ENCODE results near the gene ZNF273. TPM values are rescaled to one million over a fixed set of nuclear protein-coding genes. Genes with fewer than 3 reads are reported as not detected.
"Not testable (repeated sequence)": the region's sequence is repeated elsewhere in the genome, so short reads cannot be mapped to it uniquely, and the experiment has no call there.

Gene ZNF273
- total and polyA plus RNA-seq, 10 donors, result 2.4 to 10.4 (median 6.1) TPM

GRCh38 chr7:64934478-64934877 is 31.4 kb downstream of the ZNF273 start:
- TF ChIP-seq, protein P1, sequence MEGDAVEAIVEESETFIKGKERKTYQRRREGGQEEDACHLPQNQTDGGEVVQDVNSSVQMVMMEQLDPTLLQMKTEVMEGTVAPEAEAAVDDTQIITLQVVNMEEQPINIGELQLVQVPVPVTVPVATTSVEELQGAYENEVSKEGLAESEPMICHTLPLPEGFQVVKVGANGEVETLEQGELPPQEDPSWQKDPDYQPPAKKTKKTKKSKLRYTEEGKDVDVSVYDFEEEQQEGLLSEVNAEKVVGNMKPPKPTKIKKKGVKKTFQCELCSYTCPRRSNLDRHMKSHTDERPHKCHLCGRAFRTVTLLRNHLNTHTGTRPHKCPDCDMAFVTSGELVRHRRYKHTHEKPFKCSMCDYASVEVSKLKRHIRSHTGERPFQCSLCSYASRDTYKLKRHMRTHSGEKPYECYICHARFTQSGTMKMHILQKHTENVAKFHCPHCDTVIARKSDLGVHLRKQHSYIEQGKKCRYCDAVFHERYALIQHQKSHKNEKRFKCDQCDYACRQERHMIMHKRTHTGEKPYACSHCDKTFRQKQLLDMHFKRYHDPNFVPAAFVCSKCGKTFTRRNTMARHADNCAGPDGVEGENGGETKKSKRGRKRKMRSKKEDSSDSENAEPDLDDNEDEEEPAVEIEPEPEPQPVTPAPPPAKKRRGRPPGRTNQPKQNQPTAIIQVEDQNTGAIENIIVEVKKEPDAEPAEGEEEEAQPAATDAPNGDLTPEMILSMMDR (IDR thresholded peaks at IDR 0.05 in 8 of 11, conservative IDR thresholded peaks at IDR 0.05 in 3 of 11), result no peak
- no peak for TF ChIP-seq POLR2AphosphoS5 (IDR thresholded peaks at IDR 0.05)
- TF ChIP-seq POLR2A (IDR thresholded peaks at IDR 0.05), result no peak
- intact Hi-C loops (cut with DNase I; ENCODE audit: low total_unique reads), result no loop called here
- H3K36me3 ChIP-seq, result peaks cover 0 to 10% (median 0%) of the 10 kb centered on the region in 6 donors
- H3K27ac ChIP-seq, result no peak overlapping the region
- no peak for DNase-seq
- H3K4me3 ChIP-seq, result no peak overlapping the region
- no peaks in the 10 kb centered on the region for H3K4me1 ChIP-seq
- no peaks in the 10 kb centered on the region for H3K27me3 ChIP-seq (replicated peaks in 1 of 7)
- WGBS, 5 donors, result 92 to 100% (median 93%) methylated on average over 1 of the region's 1 CpG
- peaks cover 4 to 89% (median 78%) of the 10 kb centered on the region in 8 donors for H3K9me3 ChIP-seq

- WGBS, 5 donors, result 73 to 86% (median 81%) methylated on average over 1 of the region's 1 CpG
Observed at GRCh38 chr7:64938540-64938939, 35.5 kb downstream of the ZNF273 start.

GRCh38 chr7:64940021-64940420 is 36.9 kb downstream of the ZNF273 start:
- DNase-seq; intact Hi-C loops (cut with DNase I; ENCODE audit: low total_unique reads): not testable (repeated sequence)
- 96 to 99% (median 96%) methylated on average over 6 of the region's 6 CpGs for WGBS, 5 donors

More at GRCh38 chr7:64938540-64938939, 35.5 kb downstream of the ZNF273 start:
- intact Hi-C loops (cut with DNase I; ENCODE audit: low total_unique reads), result no loop called here
- Histone ChIP-seq H3K27me3 (replicated peaks in 1 of 7) (peaks cover 0 to 10% (median 0%) of the 10 kb centered on the region in 7 donors), H3K27ac (no peak overlapping the region), H3K9me3 (peaks cover 4 to 52% (median 38%) of the 10 kb centered on the region in 8 donors), H3K4me1 (no peaks in the 10 kb centered on the region), H3K4me3 (no peak overlapping the region), H3K36me3 (peaks cover 0 to 4% (median 0%) of the 10 kb centered on the region in 6 donors)
- DNase-seq, result no peak
- TF ChIP-seq POLR2A (IDR thresholded peaks at IDR 0.05) (no peak), POLR2AphosphoS5 (IDR thresholded peaks at IDR 0.05) (no peak)
- TF ChIP-seq, protein P1 (IDR thresholded peaks at IDR 0.05 in 8 of 11, conservative IDR thresholded peaks at IDR 0.05 in 3 of 11), result no peak

GRCh38 chr7:64944667-64945502 is 41.8 kb downstream of the ZNF273 start:
- 78 to 90% (median 89%) methylated on average over 5 of the region's 5 CpGs for WGBS, 5 donors
- Histone ChIP-seq H3K27me3 (replicated peaks in 1 of 7) (peaks cover 0 to 57% (median 16%) of the 10 kb centered on the region in 7 donors), H3K4me1 (peaks cover 5 to 13% (median 11%) of the 10 kb centered on the region in 6 donors)
- H3K36me3 ChIP-seq; intact Hi-C loops (cut with DNase I; ENCODE audit: low total_unique reads); DNase-seq; H3K27ac ChIP-seq; H3K4me3 ChIP-seq; H3K9me3 ChIP-seq: not testable (repeated sequence)

More at GRCh38 chr7:64940021-64940420, 36.9 kb downstream of the ZNF273 start:
- Histone ChIP-seq H3K9me3 (peaks cover 0 to 38% (median 23%) of the 10 kb centered on the region in 8 donors), H3K27me3 (replicated peaks in 1 of 7) (peaks cover 0 to 18% (median under 1%) of the 10 kb centered on the region in 7 donors)
- not testable (repeated sequence) for H3K4me3 ChIP-seq, H3K36me3 ChIP-seq, H3K27ac ChIP-seq, H3K4me1 ChIP-seq

- Histone ChIP-seq H3K4me3 (no peak overlapping the region), H3K9me3 (peaks cover 0 to 5% (median 0%) of the 10 kb centered on the region in 8 donors), H3K36me3 (no peaks in the 10 kb centered on the region), H3K4me1 (peaks cover 5 to 13% (median 11%) of the 10 kb centered on the region in 6 donors), H3K27ac (no peak overlapping the region), H3K27me3 (replicated peaks in 1 of 7) (peaks cover 0 to 64% (median 16%) of the 10 kb centered on the region in 7 donors)
- TF ChIP-seq, protein P1 (IDR thresholded peaks at IDR 0.05 in 8 of 11, conservative IDR thresholded peaks at IDR 0.05 in 3 of 11), result no peak
- TF ChIP-seq POLR2AphosphoS5 (IDR thresholded peaks at IDR 0.05) (no peak), POLR2A (IDR thresholded peaks at IDR 0.05) (no peak)
- intact Hi-C loops (cut with DNase I; ENCODE audit: low total_unique reads), result no loop called here
- 36 to 56% (median 48%) methylated on average over 2 of the region's 2 CpGs for WGBS, 5 donors
- DNase-seq, result no peak
Observed at GRCh38 chr7:64945503-64946175, 42.6 kb downstream of the ZNF273 start.

Measured in spleen (tissue), 11 donors.